Measurements from ENCODE around the gene ITGB5.
"Not testable (repeated sequence)": the region's sequence is repeated elsewhere in the genome, so short reads cannot be mapped to it uniquely, and the experiment has no call there.

The ITGB5 gene

GRCh38 chr3:124834723-124835718 lies 52.1 kb downstream of the ITGB5 start:
- DNase-seq = peak; percentile 86

- DNase-seq = no peak
These were observed 53.3 kb downstream of the ITGB5 start for GRCh38 chr3:124833710-124834332.

- DNase-seq = no peak
These were observed 54.1 kb downstream of the ITGB5 start for GRCh38 chr3:124832782-124833709.

- DNase-seq = no peak
These were observed 55.5 kb downstream of the ITGB5 start for GRCh38 chr3:124831628-124832199.

- DNase-seq = no peak
These were observed 57.2 kb downstream of the ITGB5 start for GRCh38 chr3:124829819-124830554.

GRCh38 chr3:124829178-124829818 lies 57.9 kb downstream of the ITGB5 start:
- no peak for DNase-seq

GRCh38 chr3:124827476-124828206 lies 59.5 kb downstream of the ITGB5 start:
- DNase-seq = not testable (repeated sequence)

- DNase-seq = peak; percentile 21
These were observed 60.5 kb downstream of the ITGB5 start for GRCh38 chr3:124826703-124827102.

- DNase-seq = no peak
These were observed 62.8 kb downstream of the ITGB5 start for GRCh38 chr3:124824286-124824915.

- DNase-seq = no peak
These were observed 63.5 kb downstream of the ITGB5 start for GRCh38 chr3:124823648-124824047.

- no peak for DNase-seq
These were observed 64.0 kb downstream of the ITGB5 start for GRCh38 chr3:124823206-124823605.

GRCh38 chr3:124821356-124821755 lies 65.8 kb downstream of the ITGB5 start:
- no peak for DNase-seq

GRCh38 chr3:124818398-124819091 lies 68.6 kb downstream of the ITGB5 start:
- no peak for DNase-seq

- DNase-seq = no peak
These were observed 70.1 kb downstream of the ITGB5 start for GRCh38 chr3:124817079-124817478.

GRCh38 chr3:124816206-124816605 lies 71.0 kb downstream of the ITGB5 start:
- no peak for DNase-seq

GRCh38 chr3:124815781-124816180 lies 71.4 kb downstream of the ITGB5 start:
- no peak for DNase-seq

GRCh38 chr3:124814620-124815421 lies 72.3 kb downstream of the ITGB5 start:
- DNase-seq = no peak

- no peak for DNase-seq
These were observed 73.6 kb downstream of the ITGB5 start for GRCh38 chr3:124813541-124813940.
